Dedifferentiated amniotic fluid mesenchymal stem cell (primary cell): ENCODE results near the gene STK17B.

Source experiments
- DNase-seq: peaks from one replicate; pipeline ENCODE4 v3.0.0-alpha.2; 2016; ENCODE audit errors: extremely low spot score

The STK17B gene

GRCh38 chr2:196159221-196159892 lies 12.0 kb downstream of the STK17B start:
- no peak for DNase-seq

DNA sequence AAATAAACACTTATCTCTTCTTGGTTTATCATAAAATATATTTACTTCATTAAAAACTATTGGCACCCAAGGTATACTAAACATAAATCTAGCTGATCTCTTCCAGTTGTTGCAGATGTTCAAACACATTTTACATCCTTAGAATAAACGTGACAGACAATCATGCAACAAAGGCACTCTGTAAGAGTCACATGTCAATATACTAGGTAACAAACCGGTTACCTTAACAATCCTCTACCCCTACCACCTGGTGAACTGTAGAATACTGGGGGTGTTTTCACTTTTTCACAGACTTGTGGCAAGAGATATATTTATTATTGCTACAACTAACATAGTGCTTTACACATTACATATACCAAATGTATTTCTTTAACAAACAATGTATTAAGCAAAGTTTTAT lies 15.8 kb downstream of the STK17B start:
- no peak for DNase-seq

- DNase-seq, result no peak
These were observed 17.9 kb downstream of the STK17B start for GRCh38 chr2:196153480-196153879.

GRCh38 chr2:196149948-196150347 lies 21.4 kb downstream of the STK17B start:
- no peak for DNase-seq

DNA sequence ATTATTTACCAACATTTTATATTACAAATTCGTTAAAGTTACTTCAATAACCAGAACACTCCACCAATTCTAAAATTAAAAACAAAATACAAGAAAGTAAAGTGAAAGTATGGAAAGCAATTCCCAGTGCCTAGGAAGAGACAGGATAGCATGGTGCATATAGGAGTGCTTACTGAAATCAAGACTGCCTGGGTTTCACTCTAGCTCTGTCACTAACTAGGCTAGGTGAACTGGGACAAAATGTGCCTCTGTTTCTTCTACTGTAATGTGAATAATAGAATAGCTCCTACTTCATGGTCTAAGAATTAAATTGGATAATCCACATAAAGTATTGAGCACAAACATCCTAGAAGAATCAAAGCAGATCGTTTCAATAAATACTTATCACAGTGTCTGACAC lies 22.6 kb downstream of the STK17B start:
- DNase-seq, result no peak

- no peak for DNase-seq
These were observed 26.1 kb downstream of the STK17B start for GRCh38 chr2:196145256-196145655.

GRCh38 chr2:196144513-196145126 lies 26.8 kb downstream of the STK17B start:
- DNase-seq, result no peak

DNA sequence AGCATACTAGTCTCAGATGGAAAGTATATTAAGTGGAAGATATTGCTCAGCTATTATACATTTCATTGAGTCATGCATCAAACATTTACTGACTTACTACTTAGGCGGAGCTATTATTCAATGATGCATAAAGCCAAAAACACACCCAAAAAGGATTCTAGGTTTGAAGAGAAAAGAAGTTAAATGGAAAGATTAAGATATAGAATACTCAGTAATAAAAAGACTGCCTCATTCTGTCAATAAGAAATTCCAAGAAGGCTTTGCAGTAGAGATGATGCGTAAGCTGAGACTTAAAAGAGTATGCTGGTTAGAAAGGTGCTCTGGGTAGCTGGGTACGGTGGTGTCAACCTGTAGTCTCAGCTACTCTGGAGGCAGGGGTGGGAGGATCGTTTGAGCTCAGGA lies 27.6 kb downstream of the STK17B start:
- DNase-seq, result peak; percentile 32

DNA sequence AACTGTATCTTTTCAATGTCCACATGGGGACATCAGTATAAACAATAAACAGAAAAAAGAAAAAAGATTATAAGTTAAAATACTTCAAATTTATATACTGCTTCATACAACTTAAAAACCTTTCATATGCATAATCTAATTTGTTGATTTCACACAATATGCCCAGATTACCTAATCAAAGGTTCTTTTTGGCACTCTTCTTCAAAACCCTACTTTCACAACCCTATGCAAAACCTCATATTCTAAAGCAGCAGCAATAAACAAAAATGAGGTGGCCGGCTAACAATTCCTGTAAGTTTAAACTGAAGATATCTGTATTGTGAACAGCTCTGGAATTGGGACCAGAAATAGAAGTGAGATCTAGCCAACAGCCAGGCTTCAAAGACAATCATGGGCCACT lies 28.6 kb downstream of the STK17B start:
- no peak for DNase-seq

DNA sequence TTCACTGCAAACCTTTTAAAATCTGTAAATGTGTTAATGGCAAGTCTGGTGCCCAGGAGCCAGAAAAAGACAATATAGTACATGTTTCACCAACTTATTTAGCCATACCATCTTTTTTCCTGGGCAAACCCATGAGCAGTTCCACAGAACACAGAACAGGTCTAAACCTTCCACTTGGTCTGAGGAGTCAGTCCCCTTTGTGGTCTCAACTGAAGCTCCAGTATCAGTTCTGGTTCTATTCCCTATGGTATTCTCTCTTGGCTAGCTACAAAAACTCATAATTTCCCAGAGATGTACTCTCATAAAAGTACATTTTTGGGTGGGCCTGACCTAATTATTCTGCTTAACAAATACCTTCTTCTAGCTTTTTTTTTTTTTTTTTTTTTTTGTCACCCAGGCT lies 31.2 kb downstream of the STK17B start:
- DNase-seq, result no peak

DNA sequence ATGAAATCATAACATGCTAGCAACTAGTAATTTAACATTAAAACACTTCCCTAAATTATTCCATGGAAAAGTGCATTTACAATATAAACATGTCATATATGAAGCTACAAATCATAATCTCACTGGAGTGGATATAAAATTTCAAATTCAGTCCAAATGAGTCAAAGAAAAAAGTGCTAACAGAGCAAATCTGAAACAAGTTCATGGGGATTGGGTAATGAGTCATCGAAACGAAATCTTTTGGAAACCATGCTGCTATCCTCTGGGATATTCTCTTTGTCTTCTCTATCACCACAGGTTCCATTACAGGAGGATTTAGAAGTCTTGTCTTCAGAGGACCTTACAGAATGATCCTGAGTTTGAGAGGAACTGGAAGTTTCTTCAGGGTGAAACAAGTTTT lies 34.1 kb downstream of the STK17B start:
- DNase-seq, result no peak

- no peak for DNase-seq
These were observed 35.2 kb downstream of the STK17B start for GRCh38 chr2:196136151-196136550.

DNA sequence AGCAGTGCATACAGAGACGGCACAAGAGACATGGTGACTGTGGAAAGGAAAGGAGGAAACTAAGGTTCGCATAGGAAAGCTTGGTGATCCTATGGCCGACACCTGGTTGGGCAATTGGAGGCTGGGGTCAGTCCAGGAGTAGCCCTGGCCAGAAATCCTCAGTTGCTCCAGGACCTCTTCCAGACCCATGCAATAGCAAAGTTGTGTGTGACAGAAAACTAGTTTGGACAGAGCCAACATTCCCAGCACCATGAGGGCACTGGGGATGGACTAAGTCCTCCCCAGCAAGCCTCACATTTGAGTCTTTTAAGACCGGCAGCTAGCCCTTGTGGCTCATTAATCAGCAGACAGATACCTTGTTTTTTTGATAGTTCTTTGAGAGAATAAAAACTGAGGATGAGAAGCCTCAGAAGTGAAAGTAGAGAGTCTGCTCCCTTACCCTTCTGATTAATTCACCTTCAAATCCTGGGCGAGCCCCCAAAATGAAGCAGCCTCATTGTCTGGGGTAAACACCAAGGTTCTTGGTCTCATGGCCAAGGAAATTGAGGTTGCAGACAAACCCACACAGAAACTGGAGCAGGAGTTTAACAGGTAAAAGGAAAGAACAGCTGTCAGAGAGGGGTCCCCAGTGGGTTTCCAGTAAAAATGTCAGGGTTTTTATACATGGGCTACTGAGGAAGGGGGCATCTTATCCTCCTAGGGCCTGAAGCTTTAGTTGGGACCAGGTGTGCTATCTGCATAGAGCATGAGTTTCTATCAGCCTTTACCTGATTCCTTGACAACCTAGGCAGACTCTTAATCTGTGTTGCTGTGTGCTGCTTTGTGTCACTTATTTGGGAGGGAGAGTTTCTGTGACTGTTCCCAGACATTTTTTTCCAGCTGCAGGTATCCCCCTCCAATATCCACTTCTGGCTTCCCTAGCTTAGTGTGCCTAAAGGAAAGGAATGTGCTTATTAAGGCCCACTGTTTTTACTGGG lies 39.1 kb downstream of the STK17B start:
- no peak for DNase-seq

DNA sequence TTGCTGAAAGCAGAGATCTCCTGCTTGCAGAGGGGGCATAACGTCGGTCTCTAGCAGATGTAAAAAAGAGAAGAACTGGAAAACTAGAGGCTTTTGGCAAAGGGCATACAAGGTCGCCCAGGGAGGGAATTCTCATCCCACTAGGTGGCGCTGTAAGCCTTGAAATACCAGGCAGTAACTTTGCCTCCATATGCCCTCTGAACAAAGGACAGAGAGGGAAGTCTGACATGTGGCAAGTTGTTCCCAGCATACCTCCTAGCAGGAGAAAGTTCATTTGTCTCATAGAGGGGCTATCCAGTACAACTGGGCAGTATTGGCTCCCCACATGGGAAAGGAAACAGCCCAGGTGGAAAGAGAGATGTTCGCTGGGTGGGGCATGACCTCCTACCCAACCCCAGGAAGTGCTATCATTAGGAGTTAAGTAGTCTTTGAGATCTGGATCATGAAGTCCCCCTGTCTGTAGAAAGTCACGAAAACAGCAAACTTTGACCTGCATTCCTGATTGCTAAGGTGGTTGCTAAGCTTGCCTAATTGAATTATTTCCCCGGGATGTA lies 39.9 kb downstream of the STK17B start:
- no peak for DNase-seq

DNA sequence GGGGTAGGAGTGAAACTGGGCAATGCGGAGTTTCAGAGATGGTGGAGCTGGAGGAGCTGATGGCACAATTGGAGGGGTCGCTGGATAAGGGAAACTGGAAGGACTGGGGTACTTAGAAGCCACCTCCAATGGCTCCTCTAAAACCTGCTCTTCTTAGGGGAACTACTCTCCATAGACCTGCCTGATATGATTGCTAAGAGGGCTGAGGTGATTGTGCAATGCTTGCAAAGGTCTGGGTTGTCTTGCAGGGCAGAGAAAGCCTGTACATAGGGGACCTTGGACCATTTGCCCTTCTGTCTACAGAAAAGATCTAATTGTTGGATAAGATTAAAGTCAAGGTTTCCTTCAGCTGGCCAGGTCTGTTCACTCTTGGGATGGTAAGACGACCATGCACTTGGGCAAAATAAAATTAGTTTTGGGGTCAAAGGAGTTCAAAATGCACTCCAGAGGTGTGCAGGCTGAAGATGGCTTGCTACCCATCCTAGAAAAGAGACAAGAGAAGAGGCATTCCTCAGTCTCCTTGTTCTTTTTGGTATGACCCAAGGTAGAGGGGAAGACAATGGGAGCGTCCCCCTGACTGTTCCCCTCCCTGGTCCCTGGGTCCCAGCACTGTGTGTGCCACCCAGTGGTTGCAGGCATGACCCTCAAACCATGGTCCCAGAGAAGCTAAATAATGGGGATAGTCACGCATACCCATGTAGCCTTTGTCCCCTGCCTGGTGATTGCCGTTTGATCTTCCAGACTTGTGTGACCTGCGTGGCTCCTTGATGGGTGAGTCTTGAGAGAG lies 41.1 kb downstream of the STK17B start:
- DNase-seq, result no peak

DNA sequence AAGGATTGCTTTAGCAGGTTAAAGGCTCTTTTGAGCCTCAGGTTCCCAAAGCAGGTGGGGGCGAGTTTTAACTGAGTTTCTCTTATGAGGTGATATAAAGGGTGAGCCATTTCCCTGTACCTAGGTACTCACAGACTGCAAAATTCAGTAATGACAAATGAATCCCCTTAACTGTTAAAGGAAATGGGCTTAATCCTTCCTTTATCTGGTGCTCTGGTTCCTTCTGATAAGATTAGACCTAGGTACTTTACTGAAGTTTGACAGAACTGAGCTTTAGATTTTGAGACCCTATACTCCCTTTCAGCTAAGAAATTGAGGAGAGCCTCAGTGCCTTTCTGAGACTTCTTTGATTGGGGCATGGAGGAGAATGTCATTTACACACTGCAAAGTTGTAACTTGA lies 42.6 kb downstream of the STK17B start:
- no peak for DNase-seq

GRCh38 chr2:196125596-196125995 lies 45.8 kb downstream of the STK17B start:
- no peak for DNase-seq

- DNase-seq, result no peak
These were observed 47.6 kb downstream of the STK17B start for GRCh38 chr2:196123679-196124373.

DNA sequence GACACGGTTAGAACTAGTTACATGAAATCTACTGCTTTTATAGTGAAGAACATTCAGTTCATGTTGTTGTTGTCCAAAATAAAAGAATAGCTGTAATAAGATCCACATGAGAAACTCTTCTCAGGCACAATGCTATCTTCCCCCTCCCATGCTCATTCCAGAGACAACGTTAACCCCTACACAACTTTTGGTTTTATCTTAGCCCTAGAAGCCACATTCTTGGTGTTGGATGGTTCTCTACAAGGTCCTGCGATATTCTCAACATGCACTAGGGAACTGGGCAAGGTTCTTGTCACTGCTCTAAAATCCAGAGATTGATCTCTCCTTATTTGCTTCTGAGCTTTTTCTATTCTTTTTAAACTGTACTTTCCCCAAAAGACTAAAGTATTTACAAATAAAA lies 51.5 kb downstream of the STK17B start:
- no peak for DNase-seq

DNA sequence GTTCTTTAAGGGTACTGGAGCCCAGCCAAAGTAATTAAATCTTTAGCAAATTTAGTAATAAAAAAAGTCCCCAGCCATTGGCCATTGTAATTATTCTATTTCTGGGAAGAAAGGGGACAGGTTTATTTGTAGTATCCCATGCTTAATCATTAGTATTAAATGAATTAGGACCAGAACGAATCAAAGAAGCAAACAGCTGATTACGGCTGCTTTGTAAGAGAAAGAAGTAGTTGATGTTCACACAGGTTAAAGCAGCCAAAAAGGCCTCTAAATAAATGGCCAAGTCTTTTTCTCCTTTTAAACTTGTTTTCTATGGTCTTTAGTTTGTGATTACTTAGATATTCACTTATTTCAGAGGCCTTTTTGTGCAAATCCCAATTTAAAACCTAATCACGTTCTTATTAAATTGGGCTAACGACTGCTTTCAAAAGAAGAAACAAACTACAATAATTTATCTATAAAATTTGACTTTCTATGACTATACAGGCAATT lies 54.1 kb downstream of the STK17B start:
- no peak for DNase-seq
